AG04449 (cell line): ENCODE data around the gene MFAP3L.

ENCODE experiments used
- CTCF ChIA-PET: fragments of 350-600 bp; formaldehyde crosslinking; extraction: SDS; loops from one replicate; lab custom pipeline; 2021; ENCODE audit warnings: antibody characterized with exemption; lab: Yijun Ruan, JAX
- POLR2A ChIA-PET: fragments of 400-600, 350-600 bp; formaldehyde crosslinking; extraction: SDS; loops from one replicate; lab custom pipeline; 2020; ENCODE audit warnings: antibody characterized with exemption, inconsistent platforms; lab: Yijun Ruan, JAX
- DNase-seq: peaks from one replicate; pipeline ENCODE4 v3.0.0-alpha.2; 2010; ENCODE audit warnings: low read depth, low spot score
- H3K4me3 ChIP-seq: 2 replicates; pipeline ENCODE4 v1.5.1; 2011; ENCODE audit warnings: low read depth, mild to moderate bottlenecking, control low read depth, low read length
- TF ChIP-seq, protein P1 (sequence below): IDR thresholded peaks from one replicate; pipeline ENCODE4 v1.5.1; 2011; ENCODE audit warnings: mild to moderate bottlenecking, moderate library complexity, low read length, control low read depth, inconsistent platforms; ENCODE audit not compliant: insufficient read depth; ENCODE audit errors: missing control alignments

MFAP3L gene

GRCh38 chr4:170001011-170001744 is 25.0 kb downstream of the MFAP3L start:
- TF ChIP-seq, protein P1, sequence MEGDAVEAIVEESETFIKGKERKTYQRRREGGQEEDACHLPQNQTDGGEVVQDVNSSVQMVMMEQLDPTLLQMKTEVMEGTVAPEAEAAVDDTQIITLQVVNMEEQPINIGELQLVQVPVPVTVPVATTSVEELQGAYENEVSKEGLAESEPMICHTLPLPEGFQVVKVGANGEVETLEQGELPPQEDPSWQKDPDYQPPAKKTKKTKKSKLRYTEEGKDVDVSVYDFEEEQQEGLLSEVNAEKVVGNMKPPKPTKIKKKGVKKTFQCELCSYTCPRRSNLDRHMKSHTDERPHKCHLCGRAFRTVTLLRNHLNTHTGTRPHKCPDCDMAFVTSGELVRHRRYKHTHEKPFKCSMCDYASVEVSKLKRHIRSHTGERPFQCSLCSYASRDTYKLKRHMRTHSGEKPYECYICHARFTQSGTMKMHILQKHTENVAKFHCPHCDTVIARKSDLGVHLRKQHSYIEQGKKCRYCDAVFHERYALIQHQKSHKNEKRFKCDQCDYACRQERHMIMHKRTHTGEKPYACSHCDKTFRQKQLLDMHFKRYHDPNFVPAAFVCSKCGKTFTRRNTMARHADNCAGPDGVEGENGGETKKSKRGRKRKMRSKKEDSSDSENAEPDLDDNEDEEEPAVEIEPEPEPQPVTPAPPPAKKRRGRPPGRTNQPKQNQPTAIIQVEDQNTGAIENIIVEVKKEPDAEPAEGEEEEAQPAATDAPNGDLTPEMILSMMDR: no peak
- ChIA-PET POLR2A (no interaction called here), CTCF (no interaction called here)

GRCh38 chr4:169999923-170000322 is 26.3 kb downstream of the MFAP3L start:
- H3K4me3 ChIP-seq: no peak overlapping the region
- CTCF ChIA-PET: no interaction called here
- DNase-seq: no peak
- POLR2A ChIA-PET: no interaction called here
- TF ChIP-seq, protein P1: no peak

More at GRCh38 chr4:170001011-170001744, 25.0 kb downstream of the MFAP3L start:
- DNase-seq: no peak
- H3K4me3 ChIP-seq: no peak overlapping the region

DNA sequence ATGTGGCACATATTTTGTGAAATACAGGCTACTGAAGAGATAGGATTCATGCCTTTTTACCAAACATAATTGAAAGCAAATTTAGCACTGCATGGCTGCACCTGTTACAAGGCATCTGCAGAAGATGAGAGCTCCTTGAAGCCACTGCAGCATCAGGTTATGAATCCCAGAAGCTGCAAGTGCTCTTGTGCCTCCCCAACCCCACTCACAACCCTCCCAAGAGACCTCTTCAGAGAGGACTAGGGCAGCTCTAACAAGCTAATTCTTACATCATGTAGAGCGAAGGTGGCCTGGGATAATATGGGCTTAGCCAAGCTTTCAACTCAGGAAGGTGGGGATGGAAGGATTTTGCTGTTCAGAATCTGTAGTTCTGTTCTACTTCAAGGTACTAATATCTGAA is 27.2 kb downstream of the MFAP3L start:
- DNase-seq: no peak
- TF ChIP-seq, protein P1: no peak
- H3K4me3 ChIP-seq: no peak overlapping the region
- CTCF ChIA-PET: no interaction called here
- POLR2A ChIA-PET: interaction anchor here (0.5 kb wide), 1 partner anchor 14 kb away, joined by 3 read pairs; no protein-coding TSS in a partner anchor

GRCh38 chr4:169996379-169997240 is 29.6 kb downstream of the MFAP3L start:
- CTCF ChIA-PET: interaction anchor here (1.4 kb wide), 1 partner anchor 11 kb away, joined by 5 read pairs; no protein-coding TSS in a partner anchor
- no peak overlapping the region for H3K4me3 ChIP-seq
- POLR2A ChIA-PET: no interaction called here
- no peak for DNase-seq
- TF ChIP-seq, protein P1: no peak

GRCh38 chr4:169993531-169993930 is 32.7 kb downstream of the MFAP3L start:
- no peak overlapping the region for H3K4me3 ChIP-seq
- TF ChIP-seq, protein P1: no peak
- ChIA-PET POLR2A (no interaction called here), CTCF (no interaction called here)
- no peak for DNase-seq

- ChIA-PET CTCF (no interaction called here), POLR2A (interaction anchor here (1.3 kb wide), 1 partner anchor 38 kb away, joined by 6 read pairs; the partner anchor contains the start of gene MFAP3L)
- TF ChIP-seq, protein P1: no peak
- no peak overlapping the region for H3K4me3 ChIP-seq
- no peak for DNase-seq
Observed at GRCh38 chr4:169988252-169988651, 37.9 kb downstream of the MFAP3L start.
